K562 (cell line): ENCODE measurements around the gene SLC16A10. TPM values are rescaled to one million over a fixed set of nuclear protein-coding genes. Genes with fewer than 3 reads are reported as not detected.

Experiments
- ATAC-seq: fragments of 200-7000 bp; cut with Tn5 transposase; 3 replicates; pipeline ENCODE4 v1.9.1; 2020; ENCODE audit warnings: moderate library complexity
- BruUV-seq: library from RNA; stranded (reverse); fragments of 400-500 nt; replicated peaks from 2 replicates; lab custom pipeline; 2021; lab: Mats Ljungman, UMichigan
- CTCF ChIA-PET: fragments of 300-600 bp; formaldehyde crosslinking; extraction: SDS; loops from one replicate; lab custom pipeline; 2021; ENCODE audit warnings: low intra/inter-chr PET ratio; lab: Yijun Ruan, JAX
- POLR2A ChIA-PET: fragments of 300-600, 350-650 bp; sonication (Branson Sonifier 250); formaldehyde crosslinking; extraction: SDS; loops from one replicate; lab custom pipeline; 2021; ENCODE audit warnings: antibody characterized with exemption, inconsistent platforms; lab: Yijun Ruan, JAX
- DNase-seq, 4 experiments: peaks; one replicate each; pipeline versions ENCODE4 v3.0.0 to v3.0.0-alpha.2; 2011 to 2018; ENCODE audit warnings: low spot score in 3 of 4, mixed read lengths in 3 of 4; ENCODE audit errors: extremely low read depth in 1 of 4
- FAIRE-seq: peaks from 2 replicates; lab custom pipeline; 2011; peaks lifted over from hg19 to GRCh38; lab: Jason Lieb, UNC
- H2AFZ ChIP-seq: 2 replicates; pipeline ENCODE4 v1.6.0; 2011; ENCODE audit warnings: low read depth, low read length, control low read depth, inconsistent platforms
- H3K27ac ChIP-seq: fragments of 200-600 bp; 3 replicates; pipeline ENCODE4 v1.8.0; 2011; ENCODE audit warnings: low read depth, mild to moderate bottlenecking, control low read depth, inconsistent platforms, low read length, moderate library complexity, mixed read lengths; ENCODE audit errors: extremely low read depth
- H3K27me3 ChIP-seq, 2 experiments: fragments of 300-600 bp in 1 of 2; 2 replicates in 1 of 2; 3 replicates in 1 of 2; pipeline versions ENCODE4 v1.6.0 to v1.8.0; 2011; ENCODE audit warnings: inconsistent platforms in 2 of 2, low read length in 2 of 2, mild to moderate bottlenecking in 1 of 2, mixed read lengths in 1 of 2, moderate library complexity in 1 of 2; ENCODE audit not compliant: control insufficient read depth in 2 of 2, insufficient read depth in 2 of 2
- H3K36me3 ChIP-seq: fragments of 300-600 bp; 3 replicates; pipeline ENCODE4 v1.8.0; 2011; ENCODE audit warnings: mild to moderate bottlenecking, low read length, inconsistent platforms; ENCODE audit not compliant: control insufficient read depth, insufficient read depth
- H3K4me1 ChIP-seq, 2 experiments: fragments of 200-600 bp in 1 of 2; replicated peaks in 1 of 2; 2 replicates in 1 of 2; 3 replicates in 1 of 2; pipeline versions ENCODE4 v1.5.1 to v1.8.0; 2011; ENCODE audit warnings: inconsistent platforms in 2 of 2, low read length in 2 of 2, mild to moderate bottlenecking in 1 of 2, mixed read lengths in 1 of 2, moderate library complexity in 1 of 2; ENCODE audit not compliant: control insufficient read depth in 2 of 2, insufficient read depth in 2 of 2
- H3K4me2 ChIP-seq: 2 replicates; pipeline ENCODE4 v1.6.1; 2011; ENCODE audit warnings: low read length, control low read depth, inconsistent platforms, mixed read lengths; ENCODE audit not compliant: insufficient read depth
- H3K4me3 ChIP-seq: fragments of 200-600 bp; sonication (generic), shearing (Covaris generic); 2 replicates; pipeline ENCODE4 v1.5.1; 2016; ENCODE audit warnings: control low read depth, inconsistent platforms
- H3K79me2 ChIP-seq: fragments of 200-600 bp; 3 replicates; pipeline ENCODE4 v1.8.0; 2011; ENCODE audit warnings: low read length, inconsistent platforms; ENCODE audit not compliant: control insufficient read depth, insufficient read depth
- H3K9ac ChIP-seq, 2 experiments: 2 replicates each; pipeline versions ENCODE4 v1.6.0 to v1.6.1; 2011; ENCODE audit warnings: low read depth in 2 of 2, low read length in 2 of 2, control low read depth in 1 of 2, inconsistent platforms in 1 of 2, mild to moderate bottlenecking in 1 of 2, mixed read lengths in 1 of 2; ENCODE audit not compliant: insufficient read depth in 1 of 2
- H3K9me1 ChIP-seq: one replicate; pipeline ENCODE4 v1.6.0; 2011; ENCODE audit warnings: inconsistent platforms, mild to moderate bottlenecking, low read length, moderate library complexity; ENCODE audit not compliant: control insufficient read depth, insufficient read depth
- H3K9me3 ChIP-seq: replicated peaks from 2 replicates; pipeline ENCODE4 v1.5.1; 2011; ENCODE audit warnings: low read depth, low read length, inconsistent platforms; ENCODE audit not compliant: control insufficient read depth, insufficient read depth
- H4K20me1 ChIP-seq: replicated peaks from 2 replicates; pipeline ENCODE4 v1.6.1; 2011; ENCODE audit warnings: low read length, inconsistent platforms, mixed read lengths; ENCODE audit not compliant: control insufficient read depth, insufficient read depth
- CBFA2T3 ChIP-seq: fragments of 450-650 bp; IDR thresholded peaks from 2 replicates; pipeline ENCODE4 v1.6.1; 2017
- GATAD2A ChIP-seq: fragments of 450-650 bp; IDR thresholded peaks from 2 replicates; pipeline ENCODE4 v1.6.1; 2017
- JUNB ChIP-seq: fragments of 450-650 bp; formaldehyde crosslinking; conservative IDR thresholded peaks from 2 replicates; pipeline ENCODE4 v1.4.0; 2020; ENCODE audit warnings: mild to moderate bottlenecking
- MEIS2 ChIP-seq: fragments of 450-650 bp; IDR thresholded peaks from 2 replicates; pipeline ENCODE4 v1.6.1; 2014; ENCODE audit warnings: mild to moderate bottlenecking; ENCODE audit not compliant: partially characterized antibody
- NCOA1 ChIP-seq: fragments of 450-650 bp; IDR thresholded peaks from 2 replicates; pipeline ENCODE4 v1.6.1; 2016; ENCODE audit warnings: low read depth
- NRF1 ChIP-seq, 2 experiments: fragments of 450-650 bp; IDR thresholded peaks in 1 of 2; conservative IDR thresholded peaks in 1 of 2; 2 replicates each; pipeline ENCODE4 v1.6.1; 2014; ENCODE audit warnings: mild to moderate bottlenecking in 2 of 2
- PTRF ChIP-seq: fragments of 450-650 bp; IDR thresholded peaks from 2 replicates; pipeline ENCODE4 v1.6.1; 2016; ENCODE audit warnings: mild to moderate bottlenecking, missing genetic modification characterization, missing compliant biosample characterization
- PURB ChIP-seq: sonication (generic); formaldehyde crosslinking; IDR thresholded peaks from 2 replicates; pipeline ENCODE4 v1.9.0; 2021; ENCODE audit warnings: low read depth, mild to moderate bottlenecking, missing genetic modification reagents
- SIN3B ChIP-seq: fragments of 450-650 bp; IDR thresholded peaks from 2 replicates; pipeline ENCODE4 v1.6.1; 2017; ENCODE audit warnings: low read depth, mild to moderate bottlenecking, moderate library complexity
- SREBF1 ChIP-seq: fragments of 150-350 bp; IDR thresholded peaks from 2 replicates; pipeline ENCODE4 v1.6.1; 2014; ENCODE audit warnings: antibody characterized with exemption, low read depth, low read length, borderline replicate concordance
- ZBTB33 ChIP-seq: sonication (generic); formaldehyde crosslinking; IDR thresholded peaks from 2 replicates; pipeline ENCODE4 v1.8.1; 2023; ENCODE audit warnings: mild to moderate bottlenecking, missing genetic modification reagents
- ZNF143 ChIP-seq: sonication (generic); formaldehyde crosslinking; IDR thresholded peaks from 2 replicates; pipeline ENCODE4 v1.9.0; 2022; ENCODE audit warnings: mild to moderate bottlenecking, missing genetic modification reagents
- ZNF41 ChIP-seq: fragments of 250-450 bp; sonication (Bioruptor Pico); conservative IDR thresholded peaks from 2 replicates; pipeline ENCODE4 v1.4.0; 2020; ENCODE audit warnings: mild to moderate bottlenecking
- ZNF77 ChIP-seq: fragments of 250-450 bp; sonication (Bioruptor Pico); IDR thresholded peaks from 2 replicates; pipeline ENCODE4 v1.5.0; 2020
- WGBS: fragments of 100-300 bp; shearing (Covaris generic); methylation state at CpG from one replicate; pipeline ENCODE4 v1.1.6; 2016; ENCODE audit warnings: low coverage, mixed read lengths; ENCODE audit not compliant: insufficient coverage; ENCODE audit errors: missing lambda C conversion rate; 5-methylcytosine and 5-hydroxymethylcytosine counted together
- in situ Hi-C: fragments of 300-500 bp; cut with MboI; formaldehyde crosslinking; loops from 4 replicates; pipeline ENCODE4 v1.15.0; 2018; ENCODE audit warnings: inconsistent platforms, mixed read lengths
- intact Hi-C: fragments of 100-400 bp; cut with micrococcal nuclease; formaldehyde crosslinking; loops from 2 replicates; pipeline ENCODE4 v1.14.2; 2022
- polyA plus RNA-seq, 8 experiments: library from polyadenylated mRNA; depleted of rRNA in 4 of 8; stranded (reverse) in 5 of 8; unstranded in 3 of 8; fragments of >200 nt; fragmentation: Nextera tagmentation in 2 of 8; fragmentation: Illumina TruSeq in 1 of 8; extraction: Ambion mirVana in 2 of 8; extraction: Trizol in 1 of 8; gene quantifications; 2 replicates each; pipeline versions ENCODE4 v1.2.1 to v1.2.3, GENCODE V29; 2011 to 2014; ENCODE audit warnings: inconsistent platforms in 1 of 8, missing spikeins in 1 of 8
- total RNA-seq, 7 experiments: library from RNA; depleted of rRNA in 6 of 7; stranded (reverse); fragments of >200 nt in 6 of 7; fragmentation: Illumina TruSeq in 2 of 7; extraction: Trizol in 2 of 7; gene quantifications; 2 replicates each; pipeline versions ENCODE4 v1.2.1 to v1.2.3, GENCODE V29; 2011 to 2021; ENCODE audit warnings: low replicate concordance in 1 of 7
- TF ChIP-seq, protein P1 (sequence below): fragments of 450-650 bp; conservative IDR thresholded peaks from 2 replicates; pipeline ENCODE4 v1.6.1; 2016; ENCODE audit warnings: missing genetic modification characterization, low read depth, mild to moderate bottlenecking, missing compliant biosample characterization, moderate library complexity
- TF ChIP-seq, protein P2 (sequence below): fragments of 250-450 bp; sonication (Bioruptor Pico); IDR thresholded peaks from 2 replicates; pipeline ENCODE4 v1.5.0; 2020; ENCODE audit warnings: mild to moderate bottlenecking, borderline replicate concordance

The SLC16A10 gene
- total and polyA plus RNA-seq, 9 of the 15 experiments (the other 6 are each of a cell fraction or from before 2014, with no cell fraction given): 0.02 to 0.54 (median 0.24) TPM; not detected in 4

GRCh38 chr6:111220383-111221031 lies 133.2 kb downstream of the SLC16A10 start:
- no peak overlapping the region for H3K4me2 ChIP-seq
- H3K36me3 ChIP-seq: no peaks in the 10 kb centered on the region
- intact Hi-C loops: no loop called here
- no peak for FAIRE-seq
- H4K20me1 ChIP-seq: no peaks in the 10 kb centered on the region
- H3K4me1 ChIP-seq: no peaks in the 10 kb centered on the region
- H3K9me3 ChIP-seq: no peaks in the 10 kb centered on the region
- H3K9me1 ChIP-seq: no peaks in the 10 kb centered on the region
- WGBS: 0% methylated on average over 1 of the region's 1 CpG
- DNase-seq: no peak
- in situ Hi-C loops: no loop called here
- peaks cover 15 to 28% of the 10 kb centered on the region in 2 experiments for H3K27me3 ChIP-seq
- no peak overlapping the region for H2AFZ ChIP-seq
- no TSS peak for BruUV-seq
- POLR2A ChIA-PET: no interaction called here
- H3K27ac ChIP-seq: no peak overlapping the region
- no peak overlapping the region for H3K4me3 ChIP-seq
- no peak for ATAC-seq
- TF ChIP-seq ZNF77 (CRISPR knock-in tag) (no peak), ZNF143 (no peak), ZNF41 (CRISPR knock-in tag) (no peak), PTRF (no peak), NCOA1 (no peak), NRF1 (conservative IDR thresholded peaks at IDR 0.05 in 1 of 2, IDR thresholded peaks at IDR 0.05 in 1 of 2) (no peak), SREBF1 (no peak), MEIS2 (no peak), GATAD2A (no peak), CBFA2T3 (no peak), ZBTB33 (no peak), SIN3B (no peak), JUNB (no peak), PURB (CRISPR knock-in tag) (no peak)
- TF ChIP-seq, protein P1, sequence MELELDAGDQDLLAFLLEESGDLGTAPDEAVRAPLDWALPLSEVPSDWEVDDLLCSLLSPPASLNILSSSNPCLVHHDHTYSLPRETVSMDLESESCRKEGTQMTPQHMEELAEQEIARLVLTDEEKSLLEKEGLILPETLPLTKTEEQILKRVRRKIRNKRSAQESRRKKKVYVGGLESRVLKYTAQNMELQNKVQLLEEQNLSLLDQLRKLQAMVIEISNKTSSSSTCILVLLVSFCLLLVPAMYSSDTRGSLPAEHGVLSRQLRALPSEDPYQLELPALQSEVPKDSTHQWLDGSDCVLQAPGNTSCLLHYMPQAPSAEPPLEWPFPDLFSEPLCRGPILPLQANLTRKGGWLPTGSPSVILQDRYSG (tag): no peak
- TF ChIP-seq, protein P2, sequence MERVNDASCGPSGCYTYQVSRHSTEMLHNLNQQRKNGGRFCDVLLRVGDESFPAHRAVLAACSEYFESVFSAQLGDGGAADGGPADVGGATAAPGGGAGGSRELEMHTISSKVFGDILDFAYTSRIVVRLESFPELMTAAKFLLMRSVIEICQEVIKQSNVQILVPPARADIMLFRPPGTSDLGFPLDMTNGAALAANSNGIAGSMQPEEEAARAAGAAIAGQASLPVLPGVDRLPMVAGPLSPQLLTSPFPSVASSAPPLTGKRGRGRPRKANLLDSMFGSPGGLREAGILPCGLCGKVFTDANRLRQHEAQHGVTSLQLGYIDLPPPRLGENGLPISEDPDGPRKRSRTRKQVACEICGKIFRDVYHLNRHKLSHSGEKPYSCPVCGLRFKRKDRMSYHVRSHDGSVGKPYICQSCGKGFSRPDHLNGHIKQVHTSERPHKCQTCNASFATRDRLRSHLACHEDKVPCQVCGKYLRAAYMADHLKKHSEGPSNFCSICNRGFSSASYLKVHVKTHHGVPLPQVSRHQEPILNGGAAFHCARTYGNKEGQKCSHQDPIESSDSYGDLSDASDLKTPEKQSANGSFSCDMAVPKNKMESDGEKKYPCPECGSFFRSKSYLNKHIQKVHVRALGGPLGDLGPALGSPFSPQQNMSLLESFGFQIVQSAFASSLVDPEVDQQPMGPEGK (CRISPR knock-in tag): no peak
- TF ChIP-seq, all 486 proteins: peak for 0
- H3K9ac ChIP-seq: no peak overlapping the region
- CTCF ChIA-PET: no interaction called here
- no peaks in the 10 kb centered on the region for H3K79me2 ChIP-seq
